GM18868 (cell line): ENCODE data around the gene CD1C.
"Not testable (repeated sequence)": the region's sequence is repeated elsewhere in the genome, so short reads cannot be mapped to it uniquely, and the experiment has no call there.

Source experiments
- ATAC-seq: cut with Tn5 transposase; IDR thresholded peaks from one replicate; pipeline ENCODE4 v1.9.1; 2021; ENCODE audit warnings: mild to moderate bottlenecking, moderate library complexity; ENCODE audit not compliant: unreplicated experiment

The CD1C gene

DNA sequence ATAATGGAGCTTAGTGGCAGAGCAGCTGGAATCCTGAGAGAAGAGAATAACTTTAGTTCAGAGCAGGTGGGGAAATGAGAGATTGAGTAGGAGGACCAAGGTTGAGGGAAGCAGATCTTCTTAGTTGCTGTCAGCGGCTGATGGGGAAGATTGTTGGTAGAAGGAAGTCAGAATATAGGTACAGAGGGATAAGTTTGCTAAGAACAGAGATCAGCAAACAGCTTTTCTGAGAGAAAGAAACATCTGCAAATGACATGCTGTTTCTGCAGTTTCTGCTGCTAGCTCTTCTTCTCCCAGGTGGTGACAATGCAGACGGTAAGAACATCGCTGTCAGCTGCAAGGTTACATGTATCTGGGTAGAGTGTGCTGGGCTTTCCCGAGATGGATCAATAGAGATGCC is at the start of gene CD1C:
Gene CD1C, plus strand, starts transcription at position 113 of the 400 bp plus-strand sequence. Its CDS starts 142 bp downstream, at position 255.
- ATAC-seq: no peak

GRCh38 chr1:158246650-158247049 is 43.1 kb upstream of the CD1C start:
- ATAC-seq: peak; percentile 61

DNA sequence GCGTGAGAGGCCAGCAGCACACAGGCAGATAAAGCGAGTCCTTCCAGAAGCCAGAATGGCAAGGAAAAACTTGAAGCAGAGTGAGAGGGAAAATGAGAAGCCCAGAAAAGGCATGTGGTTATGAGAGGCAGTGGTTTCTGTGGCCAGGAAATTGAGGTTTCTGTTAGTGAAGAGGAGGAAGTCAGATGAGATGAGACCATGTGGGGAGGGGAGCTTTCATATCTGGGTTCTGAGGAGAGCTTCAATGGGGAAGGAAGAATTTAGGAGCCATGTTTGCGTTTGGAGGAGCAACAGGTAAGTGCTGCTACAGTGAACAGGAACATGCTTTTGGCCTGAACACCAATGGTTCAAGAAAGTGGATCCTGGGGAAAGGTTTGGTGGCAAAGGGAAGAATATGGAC is 41.6 kb upstream of the CD1C start:
- peak; percentile 80 for ATAC-seq

GRCh38 chr1:158248771-158249170 is 41.0 kb upstream of the CD1C start:
- ATAC-seq: no peak

DNA sequence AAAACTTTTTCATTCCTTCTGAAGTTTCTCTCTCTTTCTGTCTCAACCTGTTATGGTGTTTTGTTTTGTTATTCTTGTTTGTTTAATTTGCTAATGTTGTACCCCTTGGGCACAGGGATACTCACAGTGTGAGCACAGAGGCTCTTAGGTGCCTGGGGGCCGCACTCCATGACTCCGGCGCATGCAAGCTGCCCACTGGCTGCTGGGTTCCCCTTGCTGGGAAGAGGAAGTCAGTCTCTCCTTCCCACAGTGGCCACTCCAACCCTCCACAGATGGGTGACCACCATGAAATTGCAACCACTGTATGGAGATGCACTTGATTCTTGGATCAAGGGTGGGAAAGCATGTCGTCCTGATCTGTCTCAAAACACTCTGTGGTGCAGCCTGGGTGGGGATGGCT is 40.1 kb upstream of the CD1C start:
- ATAC-seq: no peak

GRCh38 chr1:158251163-158251562 is 38.6 kb upstream of the CD1C start:
- ATAC-seq: no peak

DNA sequence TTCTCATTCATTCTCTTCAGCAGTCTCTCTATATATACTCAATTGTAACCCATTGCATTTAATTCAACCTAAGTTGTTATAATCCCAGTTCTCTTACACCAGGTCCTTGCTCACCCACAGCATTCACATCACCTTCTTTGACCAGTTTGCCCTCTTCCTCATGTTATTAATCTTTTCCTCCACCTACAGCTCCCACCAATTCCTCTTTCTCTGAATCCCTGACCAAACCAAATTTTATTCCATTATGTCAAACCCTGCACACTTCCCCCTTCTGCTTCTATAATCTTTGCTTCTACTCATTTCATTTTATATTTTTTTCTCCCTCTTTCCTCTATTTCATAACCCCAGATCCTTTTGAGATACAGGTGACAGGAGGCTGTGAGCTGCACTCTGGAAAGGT is 34.1 kb upstream of the CD1C start:
- no peak for ATAC-seq

- ATAC-seq: not testable (repeated sequence)
Observed at GRCh38 chr1:158256747-158257146, 33.0 kb upstream of the CD1C start.

DNA sequence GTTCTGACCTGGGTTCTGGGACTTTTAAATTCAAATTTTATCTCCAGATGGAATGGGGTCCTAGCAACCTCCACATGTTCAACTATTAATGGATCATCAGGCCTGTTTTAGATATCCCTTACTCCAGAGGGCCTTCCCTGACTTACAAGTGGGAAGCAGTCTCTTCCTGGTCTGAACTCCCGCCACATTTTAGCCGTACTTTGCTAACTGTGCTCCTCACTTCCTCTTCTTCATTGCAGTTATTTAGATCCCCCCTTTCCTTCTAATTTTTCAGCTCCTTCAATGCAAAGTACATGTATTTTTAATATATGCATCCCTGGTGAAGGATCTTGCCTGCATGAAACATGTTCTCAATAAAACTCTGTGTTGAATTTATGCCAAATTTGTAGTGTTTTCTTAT is 31.8 kb upstream of the CD1C start:
- no peak for ATAC-seq

- ATAC-seq: no peak
Observed at GRCh38 chr1:158259117-158259516, 30.6 kb upstream of the CD1C start.

DNA sequence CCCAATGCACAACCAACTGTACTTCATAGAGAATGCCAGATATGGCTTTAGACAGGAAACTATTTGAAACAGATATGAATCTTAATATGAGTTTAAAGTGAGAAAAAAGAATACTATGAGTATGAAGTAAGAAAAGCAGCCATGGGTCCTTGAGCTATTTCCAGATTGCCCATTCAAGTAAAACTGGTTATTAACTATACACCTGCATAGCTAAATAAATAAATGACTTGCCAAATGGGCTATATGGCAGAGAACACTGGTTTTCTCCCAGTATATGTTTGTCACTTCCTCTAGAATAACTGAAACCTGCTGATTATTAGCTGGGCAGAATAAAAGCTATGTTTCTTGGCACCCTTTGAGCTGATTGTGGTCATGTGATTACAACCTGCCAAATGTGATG is 17.0 kb upstream of the CD1C start:
- no peak for ATAC-seq

DNA sequence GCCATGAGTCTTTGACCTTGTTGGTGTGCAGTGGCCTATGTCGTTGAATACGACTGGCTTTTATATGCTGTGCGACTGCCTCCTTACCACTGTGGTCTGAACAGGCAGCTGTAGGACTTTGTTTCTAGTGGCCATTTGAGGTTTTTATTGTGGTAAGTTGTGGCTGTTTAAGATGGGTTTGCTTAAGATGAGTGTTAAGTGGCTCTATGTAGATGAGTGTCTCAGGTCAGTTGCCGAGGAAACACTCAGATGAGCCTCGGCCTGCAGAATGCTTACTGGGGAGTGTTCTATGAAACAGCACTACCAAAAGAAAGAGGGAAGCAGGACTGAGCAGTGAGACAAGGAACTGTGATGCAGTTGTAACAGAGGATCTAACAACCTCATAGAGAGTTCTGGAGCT is 14.9 kb upstream of the CD1C start:
- peak; percentile 79 for ATAC-seq

GRCh38 chr1:158282421-158282820 is 7.3 kb upstream of the CD1C start:
- ATAC-seq: not testable (repeated sequence)

DNA sequence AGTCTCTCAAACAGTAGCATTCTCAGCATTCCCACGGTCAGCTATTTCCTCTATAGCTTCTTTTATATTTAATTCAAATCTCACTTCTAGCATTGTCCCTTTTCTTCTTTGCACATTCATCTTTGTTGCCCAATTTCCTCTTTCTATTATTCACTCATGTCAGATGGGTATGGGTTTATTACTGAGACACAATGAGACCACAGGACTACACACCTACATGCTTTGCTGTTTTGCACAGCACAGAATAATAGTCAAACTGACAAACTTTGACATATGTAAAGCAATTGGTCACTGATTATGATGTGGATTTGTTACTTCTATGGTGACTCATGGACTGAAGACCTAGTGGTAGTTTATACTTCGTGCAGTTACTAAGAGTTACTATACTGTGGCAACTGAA is 5.8 kb upstream of the CD1C start:
- peak; percentile 45 for ATAC-seq

DNA sequence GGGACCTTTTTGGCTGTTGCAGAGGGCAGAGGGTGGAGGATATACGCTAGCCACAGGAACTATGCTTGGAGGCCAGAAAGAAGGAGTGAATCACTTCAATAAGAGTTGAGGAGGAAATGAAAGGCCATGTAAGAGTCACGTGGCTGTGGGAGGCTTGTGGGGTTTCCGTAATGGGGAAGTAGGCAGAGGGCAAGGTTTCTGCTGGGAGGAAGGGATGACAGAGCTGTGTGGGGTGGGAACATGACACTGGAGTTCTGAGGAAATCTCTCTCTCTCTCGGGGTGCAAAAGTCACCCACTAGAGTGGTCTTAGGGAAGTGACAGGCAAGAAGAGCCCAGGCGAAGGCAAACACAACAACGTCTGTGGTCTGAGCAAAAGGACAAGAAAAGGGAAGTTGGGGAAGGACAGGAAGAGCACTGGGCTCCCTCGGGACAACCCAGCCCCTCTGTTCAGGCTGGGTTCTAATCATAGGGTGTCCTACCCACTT is 3.9 kb upstream of the CD1C start:
- peak; percentile 72 for ATAC-seq

DNA sequence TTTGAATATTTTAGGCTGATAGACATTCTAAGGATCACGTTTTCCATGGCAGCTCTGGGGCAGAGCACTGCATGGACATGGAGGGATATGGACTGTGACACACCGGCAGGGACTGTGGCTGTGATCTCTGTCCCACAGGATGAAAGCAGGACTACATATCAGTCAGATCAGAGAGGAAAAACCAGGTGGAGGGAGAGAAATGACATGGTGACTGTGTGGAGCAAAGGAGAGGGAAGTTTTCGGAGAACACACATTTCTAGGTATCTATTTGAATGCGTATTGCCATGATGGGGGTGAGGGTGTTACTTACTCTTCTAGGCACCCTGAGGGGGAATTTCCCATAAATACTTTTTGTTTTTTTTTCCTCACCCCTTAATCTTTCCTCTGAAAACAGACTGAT is 3.2 kb upstream of the CD1C start:
- ATAC-seq: peak; percentile 18

- ATAC-seq: peak; percentile 27
Observed at GRCh38 chr1:158286941-158287346, 2.8 kb upstream of the CD1C start.

DNA sequence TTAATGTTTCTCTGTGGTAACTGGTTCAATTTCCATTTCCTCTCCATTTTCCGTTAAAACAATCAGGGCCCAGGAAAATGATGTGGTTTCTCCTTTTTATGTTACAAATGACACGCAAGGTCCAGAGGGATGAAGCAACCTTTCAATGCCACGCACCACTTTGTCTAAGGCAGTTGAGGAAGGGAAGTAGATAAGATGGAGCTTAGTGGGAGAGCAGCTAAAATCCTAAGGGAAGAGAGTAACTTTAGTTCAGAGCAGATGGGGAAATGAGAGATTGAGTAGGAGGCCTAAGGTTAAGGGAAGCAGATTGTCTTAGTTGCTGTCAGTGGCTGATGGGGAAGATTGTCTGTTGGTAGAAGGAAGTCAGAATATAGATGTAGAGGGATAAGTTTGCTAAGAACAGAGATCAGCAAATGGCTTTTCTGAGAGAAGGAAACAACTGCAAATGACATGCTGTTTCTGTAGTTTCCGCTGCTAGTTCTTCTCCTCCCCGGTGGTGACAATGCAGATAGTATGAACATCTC is 660 bp downstream of the CD1C start:
- ATAC-seq: no peak

- no peak for ATAC-seq
Observed at GRCh38 chr1:158295791-158296190, 6.1 kb downstream of the CD1C start.

GRCh38 chr1:158310623-158311022 is 20.9 kb downstream of the CD1C start:
- peak; percentile 70 for ATAC-seq

DNA sequence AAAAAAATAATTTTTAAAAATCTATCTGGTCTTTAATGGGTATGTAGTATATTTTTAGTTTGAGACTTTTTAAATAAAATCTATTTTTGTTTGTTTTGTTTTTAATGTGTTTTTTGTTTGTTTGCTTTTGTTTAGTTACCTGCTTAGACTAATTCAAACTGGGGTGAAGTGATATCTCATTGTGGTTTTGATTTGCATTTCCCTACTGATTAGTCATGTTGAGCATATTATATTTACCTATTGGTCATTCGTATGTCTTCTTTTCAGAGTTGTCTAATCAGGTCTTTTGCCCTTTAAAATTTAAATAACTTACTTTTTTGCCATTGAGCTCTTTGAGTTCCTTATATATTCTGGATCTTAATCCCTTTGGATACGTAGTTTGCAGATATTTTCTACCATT is 21.3 kb downstream of the CD1C start:
- peak; percentile 71 for ATAC-seq

GRCh38 chr1:158323866-158324265 is 34.1 kb downstream of the CD1C start:
- ATAC-seq: peak; percentile 28

DNA sequence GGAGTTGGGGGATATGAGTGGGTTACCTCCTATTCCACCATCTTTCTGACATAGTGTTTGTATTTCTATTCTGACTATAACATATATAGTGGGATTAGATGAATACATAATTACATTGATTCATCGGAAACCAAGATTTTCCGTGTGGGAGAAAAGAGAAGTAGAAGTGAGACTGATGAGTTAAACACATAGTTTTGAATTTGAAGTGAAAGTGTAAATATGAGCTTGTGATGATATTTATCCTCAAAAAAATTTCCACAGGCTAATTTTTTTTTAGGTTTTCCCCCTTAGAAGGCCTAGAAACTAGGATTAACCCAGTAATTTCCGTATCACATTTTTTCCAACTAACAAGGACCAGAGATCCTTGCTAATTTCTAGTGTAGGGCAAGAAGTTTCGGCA is 34.7 kb downstream of the CD1C start:
- ATAC-seq: peak; percentile 71
